Inflammatory macrophage treated with lipopolysaccharide for 4 hours (primary cell): ENCODE data around the gene MYO1D.
"Not testable (repeated sequence)": the region's sequence is repeated elsewhere in the genome, so short reads cannot be mapped to it uniquely, and the experiment has no call there.

Experiments used
- DNase-seq: peaks from one replicate; pipeline ENCODE4 v3.0.0-alpha.2; 2020

Gene MYO1D

DNA sequence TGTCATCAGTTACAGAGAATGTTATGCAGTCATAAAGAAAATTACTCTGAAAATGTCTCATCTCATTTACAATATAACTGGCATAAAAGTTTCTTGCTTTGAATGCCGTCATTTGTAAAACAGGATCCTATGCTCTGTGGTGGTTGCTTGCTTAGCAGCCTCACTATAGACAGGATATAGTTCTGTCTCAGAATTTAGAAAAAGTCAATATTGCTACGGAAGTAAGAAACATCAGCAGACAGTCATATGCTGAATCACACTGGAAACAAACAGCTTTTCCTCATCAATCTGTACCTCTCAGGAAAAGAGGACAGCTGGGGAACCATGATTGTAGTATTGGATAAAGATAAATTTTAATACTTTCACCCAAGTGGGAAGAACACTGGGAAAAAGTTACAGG is 105.5 kb downstream of the MYO1D start:
- DNase-seq: no peak

DNA sequence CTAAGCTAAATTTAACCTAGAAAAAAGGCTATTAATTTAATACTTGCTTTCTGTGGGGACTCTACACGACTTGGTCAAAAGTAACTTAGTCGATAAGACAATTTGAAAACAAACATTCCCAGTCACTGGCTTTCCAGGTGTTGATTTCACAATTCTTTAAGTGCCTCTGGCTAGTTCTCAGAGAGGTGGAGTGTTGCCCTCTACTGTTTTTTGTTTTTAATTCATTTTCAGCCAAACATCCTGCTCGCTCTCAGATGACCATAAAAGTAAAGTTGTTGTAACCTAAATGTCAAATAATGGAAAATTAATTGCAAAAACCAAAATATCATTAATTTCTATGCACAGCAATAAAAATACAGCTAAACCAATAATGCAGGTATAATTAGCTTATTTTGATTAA is 107.1 kb downstream of the MYO1D start:
- DNase-seq: no peak

DNA sequence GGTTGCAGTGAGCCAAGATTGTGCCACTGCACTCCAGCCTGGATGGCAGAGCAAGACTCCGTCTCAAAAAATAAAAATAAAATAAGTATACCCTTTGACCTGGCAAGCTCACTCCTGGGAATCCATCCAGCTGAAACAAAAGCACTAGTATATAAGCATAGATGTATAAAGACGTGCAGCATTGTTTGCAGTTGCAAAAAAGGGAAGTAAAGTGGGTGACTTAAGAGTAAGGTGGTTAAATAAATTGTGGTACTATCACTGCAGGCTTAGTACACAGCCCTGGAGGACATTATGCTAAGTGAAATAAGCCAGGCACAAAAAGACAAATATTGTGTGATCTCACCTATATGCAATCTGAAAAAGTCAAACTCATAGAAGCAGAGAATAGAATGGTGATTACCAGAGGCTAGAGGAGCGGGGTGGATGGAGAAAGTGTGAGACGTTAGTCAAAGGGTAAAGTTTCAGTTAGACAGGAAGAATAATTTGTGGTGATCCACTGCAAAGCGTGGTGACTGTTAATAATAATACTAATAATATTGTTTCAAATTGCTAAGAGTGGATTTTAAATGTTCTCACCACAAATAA is 113.0 kb downstream of the MYO1D start:
- DNase-seq: no peak

DNA sequence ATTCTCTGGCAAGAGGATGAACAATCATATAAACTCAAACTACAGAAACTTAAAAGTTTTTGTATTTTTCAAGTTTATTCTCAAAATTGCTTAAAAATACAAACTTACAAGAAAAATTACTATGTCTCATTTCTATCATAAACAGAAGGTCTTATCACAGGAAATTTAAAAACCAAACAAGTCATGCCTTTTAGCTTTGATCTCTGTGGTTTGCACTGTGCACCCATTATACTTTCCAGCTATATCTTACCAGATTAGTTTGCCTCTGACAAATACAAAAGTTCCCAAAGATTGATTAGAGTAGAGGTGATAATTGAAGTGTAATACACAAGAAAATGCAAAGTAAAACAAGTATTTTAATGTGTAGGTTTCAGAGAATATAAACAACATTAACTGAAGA is 117.4 kb downstream of the MYO1D start:
- no peak for DNase-seq

DNA sequence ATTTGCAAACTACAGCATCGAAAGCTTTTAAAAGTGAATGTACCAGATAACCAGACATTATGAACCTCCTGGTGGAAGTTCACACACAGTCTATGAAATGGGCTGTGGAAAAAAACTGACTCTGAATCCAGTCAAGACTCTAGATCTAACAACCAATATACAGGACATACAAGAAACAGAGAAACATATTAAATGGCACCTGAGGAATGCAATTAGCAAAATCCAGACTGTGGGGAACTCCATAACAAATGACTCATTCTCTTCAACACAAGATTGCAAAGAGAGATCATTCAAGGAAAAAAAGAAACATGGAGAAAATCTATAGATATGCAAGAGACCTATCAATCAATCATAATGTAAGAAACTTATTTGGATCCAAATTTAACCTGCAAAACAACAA is 119.0 kb downstream of the MYO1D start:
- no peak for DNase-seq

DNA sequence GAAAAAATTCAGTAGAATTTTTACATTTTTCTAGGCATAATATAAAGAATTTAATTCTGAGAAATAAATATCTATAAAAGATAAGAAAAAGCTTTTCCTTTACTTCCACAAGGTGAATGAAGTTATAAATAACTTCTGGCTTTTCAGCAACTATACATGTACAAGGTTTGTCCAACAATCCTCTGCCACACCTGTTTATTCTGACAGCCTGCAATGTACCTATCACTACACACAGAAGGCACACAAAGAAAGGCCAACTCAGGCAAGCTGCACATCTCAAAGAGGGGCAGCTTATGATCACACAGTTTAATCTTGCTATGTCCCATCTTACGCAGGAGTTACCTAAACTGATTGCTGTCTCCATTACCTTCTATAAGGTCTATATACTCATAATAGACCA is 120.2 kb downstream of the MYO1D start:
- no peak for DNase-seq

DNA sequence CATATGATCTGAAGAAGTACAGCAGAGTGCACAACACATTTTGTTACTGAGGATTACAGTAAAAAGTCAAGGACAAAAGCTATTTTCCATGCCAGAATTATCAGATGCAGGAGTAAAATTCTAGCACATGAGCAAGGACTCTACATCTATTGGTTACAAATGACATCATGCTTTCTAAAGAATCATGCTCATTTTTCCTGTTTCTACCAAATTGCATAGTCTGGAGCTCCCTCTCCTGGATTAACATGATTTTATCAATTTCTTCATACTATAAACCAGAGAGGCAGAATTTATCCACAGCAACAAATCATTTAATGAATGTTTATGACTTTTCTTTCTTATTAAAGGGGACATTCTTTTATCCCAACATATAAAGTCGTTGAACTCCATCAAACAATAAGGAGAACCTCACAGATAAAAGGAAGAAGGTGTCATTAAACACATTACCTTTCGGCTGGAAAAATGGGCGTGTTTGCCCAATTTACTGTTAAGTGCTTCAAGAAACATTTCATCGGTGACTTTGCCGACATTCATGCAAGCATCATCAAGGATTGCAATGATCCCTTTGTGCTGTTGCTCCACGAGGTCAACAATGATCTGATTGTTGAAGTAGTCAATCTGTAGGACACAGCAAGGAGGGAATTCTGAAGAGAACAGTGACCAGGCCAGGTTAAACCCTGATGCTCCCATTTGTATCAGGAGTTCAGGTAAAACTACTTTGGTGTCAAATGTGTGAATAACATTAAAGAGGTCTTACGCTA is 121.7 kb downstream of the MYO1D start:
- DNase-seq: peak; percentile 74

DNA sequence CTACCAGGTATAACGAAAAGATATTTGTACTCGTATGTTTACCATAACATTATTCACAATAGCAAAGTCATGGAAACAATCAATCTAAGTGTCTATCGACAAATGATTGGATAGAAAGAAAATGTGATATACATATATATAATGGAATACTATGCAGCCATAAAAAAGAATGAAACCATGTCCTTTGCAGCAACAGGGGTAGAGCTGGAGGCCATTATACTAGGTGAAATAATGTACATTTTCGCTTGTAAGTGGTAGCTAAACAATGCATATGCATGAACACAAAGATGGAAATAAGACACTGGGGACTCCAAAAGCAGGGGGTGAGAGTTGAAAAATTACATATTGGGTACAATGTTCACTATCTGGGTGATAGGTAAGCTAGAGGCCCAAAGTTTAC is 124.0 kb downstream of the MYO1D start:
- DNase-seq: no peak

DNA sequence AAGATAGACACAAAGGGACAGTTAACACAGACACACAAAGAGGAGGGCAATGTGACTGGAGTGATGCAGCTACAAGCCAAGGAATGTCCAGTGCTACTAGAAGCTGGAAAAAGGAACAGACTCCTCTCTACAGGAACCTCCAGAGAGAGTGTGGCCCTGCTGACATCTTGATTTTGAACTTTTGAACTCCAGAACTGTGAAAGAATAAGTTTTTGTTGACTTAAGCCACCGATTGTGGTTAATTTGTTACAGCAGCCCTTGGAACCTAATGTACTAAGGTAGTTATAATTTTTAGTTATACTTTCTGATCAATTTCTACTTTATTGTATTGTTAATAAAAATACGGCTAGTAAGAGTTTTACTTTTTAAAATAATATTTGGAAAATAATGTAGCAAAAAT is 129.1 kb downstream of the MYO1D start:
- DNase-seq: no peak

DNA sequence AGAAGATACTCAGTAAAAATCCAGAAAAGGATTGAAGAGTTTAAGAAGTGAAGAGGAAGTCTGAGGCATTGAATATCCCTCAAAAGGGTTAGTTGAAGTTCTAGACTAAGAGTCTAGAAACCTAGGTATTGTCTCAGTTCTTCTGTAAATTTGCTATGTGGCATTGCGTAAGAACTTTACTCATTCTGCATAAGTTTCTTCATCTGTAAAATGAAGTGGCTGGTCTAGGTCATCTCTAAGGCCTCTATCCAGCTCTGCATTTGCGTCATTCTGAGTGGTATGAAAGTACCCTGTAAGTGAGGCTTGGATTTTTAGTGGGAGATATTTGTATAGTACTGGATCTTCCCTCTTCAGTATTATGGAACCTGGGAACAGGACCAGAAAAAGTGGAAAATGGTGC is 130.2 kb downstream of the MYO1D start:
- DNase-seq: peak; percentile 86

DNA sequence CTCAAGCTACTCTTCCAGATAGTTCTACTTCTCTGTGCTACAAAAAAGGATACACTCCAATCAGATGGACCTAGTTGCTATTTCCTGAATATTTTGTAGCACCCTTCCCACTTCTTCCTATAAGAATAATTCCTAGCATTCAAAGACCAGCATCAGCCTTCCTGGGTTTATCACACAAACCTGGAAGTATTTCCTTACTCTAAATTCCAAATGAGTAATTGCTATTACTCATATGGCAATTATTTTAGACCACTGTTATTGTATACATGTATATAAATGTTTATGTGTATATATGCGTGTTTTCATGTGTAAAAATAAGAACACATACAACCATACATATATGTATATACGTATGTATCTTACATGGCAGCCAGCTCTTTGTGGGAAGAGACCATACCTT is 130.6 kb downstream of the MYO1D start:
- no peak for DNase-seq

DNA sequence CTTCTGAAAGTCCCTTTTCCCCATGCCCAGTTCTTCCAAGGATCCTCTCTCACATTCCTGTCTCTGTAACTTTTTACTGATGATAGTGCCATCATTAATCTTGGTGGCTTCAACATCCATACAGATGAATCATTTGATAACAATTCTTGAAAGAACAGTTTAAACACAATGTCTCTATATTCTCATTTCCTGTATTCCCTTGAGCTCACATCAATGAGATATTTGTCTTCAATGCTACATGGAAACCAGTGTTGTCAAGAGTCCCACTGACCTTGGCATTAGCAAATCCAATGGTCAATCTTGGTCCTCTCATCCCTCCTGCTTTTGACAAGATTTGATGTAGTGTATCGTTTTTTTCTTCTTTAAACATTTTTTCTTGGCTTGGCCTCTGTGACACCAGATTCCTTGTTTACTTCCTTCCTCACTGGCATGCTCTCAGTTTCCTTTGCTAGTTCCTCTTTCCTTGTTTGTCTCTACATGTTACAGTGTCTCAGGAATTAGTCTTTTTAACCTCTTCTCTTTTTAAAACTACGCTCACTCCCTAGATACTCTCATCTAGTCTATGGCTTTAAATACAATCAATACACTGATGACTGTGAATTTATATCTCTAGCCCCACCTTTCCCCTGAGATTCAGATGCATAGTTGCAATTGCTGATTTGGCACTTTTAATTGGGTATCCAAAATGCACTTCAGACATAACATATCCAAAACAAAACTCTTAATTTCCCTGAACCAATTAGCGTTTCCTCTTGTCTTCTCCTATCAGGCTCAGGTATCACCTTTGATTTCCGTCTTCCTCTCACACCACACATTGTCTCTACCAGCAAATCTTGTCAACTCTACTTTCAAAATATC is 134.0 kb downstream of the MYO1D start:
- DNase-seq: peak; percentile 63

DNA sequence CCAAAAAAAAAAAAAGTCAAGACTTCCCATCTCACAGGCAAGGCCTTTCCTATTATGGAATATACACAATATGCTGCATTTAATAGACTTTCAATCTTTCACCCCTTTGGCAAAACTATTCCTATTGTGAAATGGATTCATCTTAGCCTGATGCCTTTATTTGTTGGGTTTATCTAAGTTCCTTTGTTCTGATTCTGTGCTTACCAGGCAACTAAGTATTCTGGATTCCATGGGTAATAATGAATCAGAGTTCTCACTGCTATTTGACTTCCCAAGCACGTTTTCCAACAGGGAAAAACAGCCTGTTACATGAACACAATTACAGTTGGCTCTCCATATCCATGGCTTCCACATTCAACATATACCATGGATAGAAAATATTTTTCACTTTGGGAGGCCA is 135.5 kb downstream of the MYO1D start:
- no peak for DNase-seq

DNA sequence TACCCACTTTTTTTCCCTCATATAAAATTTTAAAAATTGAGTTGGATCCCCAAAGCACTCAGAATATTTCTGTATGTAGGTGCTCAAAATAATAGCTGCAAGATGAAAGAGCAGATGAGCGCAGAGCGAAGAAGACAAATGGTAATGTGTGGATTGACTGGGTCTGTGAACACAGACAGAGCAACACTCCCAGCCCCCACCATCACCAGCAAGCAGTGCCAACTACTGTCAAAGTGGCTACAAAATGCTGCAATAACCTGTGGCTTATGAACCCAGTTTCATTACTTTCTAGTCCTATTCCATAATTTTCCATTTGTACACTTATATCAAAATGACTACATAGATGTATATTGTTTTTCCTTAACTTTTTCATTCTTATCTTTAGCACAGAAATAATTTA is 137.2 kb downstream of the MYO1D start:
- no peak for DNase-seq

DNA sequence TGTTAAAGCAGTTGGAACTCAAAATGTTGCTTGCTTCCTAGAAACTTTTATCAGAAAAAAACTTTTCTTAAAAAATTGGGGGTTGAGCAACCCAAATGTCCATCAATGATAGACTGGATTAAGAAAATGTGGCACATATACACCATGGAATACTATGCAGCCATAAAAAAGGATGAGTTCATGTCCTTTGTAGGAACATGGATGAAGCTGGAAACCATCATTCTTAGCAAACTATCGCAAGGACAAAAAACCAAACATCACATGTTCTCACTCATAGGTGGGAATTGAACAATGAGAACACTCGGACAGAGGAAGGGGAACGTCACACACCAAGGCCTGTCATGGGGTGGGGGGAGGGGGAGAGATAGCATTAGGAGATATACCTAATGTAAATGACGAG is 137.8 kb downstream of the MYO1D start:
- DNase-seq: not testable (repeated sequence)

DNA sequence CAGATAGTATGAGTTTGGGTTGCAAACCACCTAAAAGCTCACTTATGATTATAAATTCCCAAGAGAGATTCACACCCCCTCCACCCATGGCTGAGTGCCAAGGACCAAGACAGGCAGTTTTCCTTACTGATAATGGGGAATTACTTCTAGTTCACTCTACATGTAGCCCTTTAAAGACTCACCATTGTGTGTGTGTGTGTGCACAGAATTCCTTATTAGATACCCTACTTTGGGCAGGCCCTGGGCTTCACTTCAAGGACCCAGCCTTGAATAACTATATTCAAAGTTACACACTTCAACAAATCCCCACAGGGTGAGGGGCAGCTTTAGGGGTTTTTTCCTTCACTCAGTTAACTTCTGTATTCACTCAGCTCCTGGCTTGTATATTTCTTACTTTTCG is 143.5 kb downstream of the MYO1D start:
- DNase-seq: no peak

DNA sequence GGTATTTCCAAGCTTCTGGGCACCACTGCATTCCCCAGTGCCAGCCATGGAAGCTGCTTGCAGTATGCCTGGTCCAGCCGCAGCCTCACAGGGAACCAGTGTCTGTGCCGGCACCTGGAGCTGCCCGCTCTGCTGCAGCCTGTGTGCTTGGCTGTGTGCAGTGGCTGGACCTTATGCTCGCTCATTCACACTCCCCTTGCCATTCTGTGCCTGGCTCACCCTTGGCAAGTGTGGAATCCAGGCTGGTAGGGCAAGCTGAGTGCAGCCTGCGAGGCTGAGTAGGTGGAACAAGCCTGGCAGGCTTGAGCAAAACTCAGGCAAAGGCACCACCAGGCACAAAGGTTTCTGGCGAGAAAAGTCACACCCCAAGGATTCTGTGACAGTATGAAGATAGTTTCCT is 144.0 kb downstream of the MYO1D start:
- no peak for DNase-seq

DNA sequence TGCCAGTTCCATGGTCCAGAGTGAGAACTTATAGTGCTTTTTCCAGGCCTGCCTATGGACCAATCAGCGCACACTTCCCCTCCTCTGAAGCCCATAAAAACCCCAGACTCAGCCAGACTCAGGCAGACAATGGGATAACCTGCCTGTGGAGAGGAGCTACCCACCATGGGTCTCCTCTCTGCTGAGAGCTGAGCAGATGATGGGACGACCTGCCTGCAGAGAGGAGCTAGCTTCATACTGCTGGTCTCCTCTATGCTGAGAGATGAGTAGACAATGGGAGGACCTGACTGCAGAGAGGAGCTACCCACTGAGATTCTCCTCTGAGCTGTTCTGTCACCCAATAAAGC is 144.7 kb downstream of the MYO1D start:
- DNase-seq: no peak

DNA sequence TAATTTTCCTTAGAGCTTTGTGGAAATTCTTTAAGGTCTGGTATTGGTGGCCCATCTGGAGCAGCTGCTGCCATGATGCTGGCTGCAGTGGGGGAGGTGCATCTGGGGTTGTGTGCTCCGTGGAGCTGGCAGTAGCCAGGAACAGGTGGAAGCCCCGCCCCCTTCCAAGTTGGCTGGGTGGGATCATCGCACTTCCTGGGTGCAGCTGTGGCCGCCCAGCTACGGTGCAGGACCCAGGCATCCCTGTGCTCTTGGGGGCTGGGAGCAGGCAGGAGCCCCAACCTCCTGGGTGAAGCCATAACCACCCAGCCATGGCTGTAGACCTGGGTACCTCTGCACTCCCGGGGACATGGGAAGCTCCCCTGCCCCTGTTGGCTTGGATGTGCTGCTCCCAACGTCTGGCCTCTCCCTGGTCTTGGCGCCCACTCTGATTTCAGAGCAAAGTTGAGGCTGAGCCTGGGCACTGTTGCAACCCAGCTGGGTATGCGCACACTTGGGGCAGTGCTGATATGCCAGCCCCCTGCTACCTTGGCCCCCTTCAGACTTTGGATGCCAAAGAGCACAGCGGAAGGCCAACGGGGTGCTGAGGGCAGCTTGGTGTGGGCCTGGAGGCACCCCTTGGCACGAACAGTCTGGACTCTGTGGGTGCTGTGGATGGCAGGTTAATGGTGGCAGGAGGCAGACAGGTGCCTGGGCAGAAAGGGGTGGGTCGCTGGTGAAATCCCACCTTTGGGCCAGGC is 145.2 kb downstream of the MYO1D start:
- no peak for DNase-seq

DNA sequence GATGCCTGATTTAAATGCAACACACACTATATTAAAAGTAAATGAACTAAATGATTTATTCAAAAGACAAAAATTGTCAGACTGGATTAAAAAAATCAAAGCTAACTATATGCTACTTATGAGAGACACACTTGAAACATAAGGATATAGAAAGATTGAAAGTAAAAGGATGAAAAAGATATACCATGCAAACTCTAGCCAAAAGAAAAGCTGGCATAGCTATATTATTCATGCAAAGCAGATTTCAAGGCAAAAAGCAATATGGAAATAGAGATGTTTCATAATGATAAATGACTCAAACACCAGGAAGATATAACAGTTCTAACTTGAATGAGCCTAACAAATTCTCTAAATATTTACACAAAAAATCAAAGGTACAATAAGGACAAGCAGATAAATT is 149.2 kb downstream of the MYO1D start:
- DNase-seq: no peak

DNA sequence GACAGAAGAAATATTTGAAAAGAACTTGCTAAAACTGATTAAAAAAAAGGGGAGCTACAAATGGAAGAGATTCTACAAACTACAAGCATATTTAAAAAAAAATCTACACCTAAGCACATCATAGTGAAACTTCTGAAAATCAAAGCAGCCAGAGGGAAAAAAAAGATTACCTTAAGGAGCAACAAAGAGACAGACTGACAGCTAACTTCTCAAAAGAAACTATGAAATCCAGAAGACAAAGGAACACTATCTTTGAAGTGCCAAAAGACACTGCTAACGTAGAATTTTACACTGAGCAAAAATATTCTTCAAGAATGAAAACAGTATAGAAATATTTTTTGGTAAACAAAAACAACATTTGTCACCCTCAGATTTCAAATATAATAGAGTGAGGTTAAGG is 151.2 kb downstream of the MYO1D start:
- DNase-seq: no peak

DNA sequence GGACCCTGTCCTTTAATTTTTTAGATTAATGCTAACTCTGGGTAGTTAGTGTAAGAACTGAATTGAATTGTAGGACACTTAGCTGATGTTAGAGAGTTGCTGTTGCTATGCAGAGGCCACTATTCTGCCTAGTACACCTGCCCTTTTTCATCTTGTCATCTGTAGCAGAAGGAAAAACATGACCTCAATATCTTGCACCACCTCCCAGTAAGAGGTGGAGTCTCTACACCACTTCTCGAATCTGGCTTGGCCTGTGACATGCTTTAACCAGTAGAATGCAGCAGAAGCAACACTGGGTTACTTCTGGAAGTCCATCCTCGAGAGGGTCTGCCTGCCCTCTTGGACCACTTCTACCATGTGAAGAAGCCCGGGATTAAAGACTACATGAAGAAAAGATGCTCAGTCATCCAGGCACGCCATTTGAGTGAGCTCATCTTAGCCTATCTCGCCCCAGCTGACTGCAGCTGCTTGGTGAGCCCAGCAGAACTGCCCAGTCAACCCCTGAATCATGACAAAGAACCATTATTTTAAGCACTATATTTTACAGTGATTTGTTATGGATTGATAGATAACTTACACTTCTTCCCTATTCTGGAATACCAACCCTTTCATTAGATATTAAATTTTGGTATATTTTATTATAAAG is 153.5 kb downstream of the MYO1D start:
- DNase-seq: no peak

DNA sequence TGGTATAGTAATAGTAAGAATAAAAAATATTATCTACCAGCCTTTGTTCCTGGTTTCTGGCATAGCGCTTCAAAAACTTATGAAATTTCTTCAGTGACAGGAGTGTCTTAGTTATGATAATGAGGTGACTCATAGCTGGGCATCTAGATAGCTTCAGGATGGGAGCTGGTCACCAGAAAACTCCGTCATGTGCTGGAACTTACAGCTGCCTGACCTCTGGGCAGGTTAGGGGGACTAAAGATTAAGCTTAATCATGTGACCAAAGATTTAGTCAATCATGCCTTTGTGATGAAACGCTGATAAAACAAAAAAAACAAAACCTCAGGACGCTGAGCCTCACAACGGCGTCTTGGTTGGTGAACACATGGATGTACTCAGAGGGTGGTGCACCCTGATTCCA is 154.2 kb downstream of the MYO1D start:
- no peak for DNase-seq
